ENCODE results near the gene ELMO1.

GRCh38 chr7:37481154-37481553 lies 32.5 kb upstream of the ELMO1 start:
- TF ChIP-seq POLR2AphosphoS5 (IDR thresholded peaks at IDR 0.05) (no peak), POLR2A (IDR thresholded peaks at IDR 0.05; ENCODE audit: low read depth) (no peak), EP300 (IDR thresholded peaks at IDR 0.05) (no peak)
- TF ChIP-seq, protein P1, sequence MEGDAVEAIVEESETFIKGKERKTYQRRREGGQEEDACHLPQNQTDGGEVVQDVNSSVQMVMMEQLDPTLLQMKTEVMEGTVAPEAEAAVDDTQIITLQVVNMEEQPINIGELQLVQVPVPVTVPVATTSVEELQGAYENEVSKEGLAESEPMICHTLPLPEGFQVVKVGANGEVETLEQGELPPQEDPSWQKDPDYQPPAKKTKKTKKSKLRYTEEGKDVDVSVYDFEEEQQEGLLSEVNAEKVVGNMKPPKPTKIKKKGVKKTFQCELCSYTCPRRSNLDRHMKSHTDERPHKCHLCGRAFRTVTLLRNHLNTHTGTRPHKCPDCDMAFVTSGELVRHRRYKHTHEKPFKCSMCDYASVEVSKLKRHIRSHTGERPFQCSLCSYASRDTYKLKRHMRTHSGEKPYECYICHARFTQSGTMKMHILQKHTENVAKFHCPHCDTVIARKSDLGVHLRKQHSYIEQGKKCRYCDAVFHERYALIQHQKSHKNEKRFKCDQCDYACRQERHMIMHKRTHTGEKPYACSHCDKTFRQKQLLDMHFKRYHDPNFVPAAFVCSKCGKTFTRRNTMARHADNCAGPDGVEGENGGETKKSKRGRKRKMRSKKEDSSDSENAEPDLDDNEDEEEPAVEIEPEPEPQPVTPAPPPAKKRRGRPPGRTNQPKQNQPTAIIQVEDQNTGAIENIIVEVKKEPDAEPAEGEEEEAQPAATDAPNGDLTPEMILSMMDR (IDR thresholded peaks at IDR 0.05): no peak
